WTC11 (cell line): Measurements from ENCODE around the gene FBXL14. TPM values are rescaled to one million over a fixed set of nuclear protein-coding genes. Genes with fewer than 3 reads are reported as not detected.

ENCODE experiments used
- ATAC-seq: fragments of 200-7000 bp; cut with Tn5 transposase; 2 replicates; pipeline ENCODE4 v1.10.0; 2021; ENCODE audit warnings: mild to moderate bottlenecking, moderate library complexity
- CTCF ChIA-PET: fragments of 300-600 bp; sonication (Branson Sonifier 250); formaldehyde crosslinking; loops from one replicate; lab custom pipeline; 2021; ENCODE audit warnings: antibody characterized with exemption; lab: Charles Lee
- POLR2A ChIA-PET: fragments of 350-600 bp; sonication (Branson Sonifier 250); formaldehyde crosslinking; loops from one replicate; lab custom pipeline; 2021; ENCODE audit warnings: antibody characterized with exemption; lab: Charles Lee
- DNase-seq: peaks from one replicate; pipeline ENCODE4 v3.0.0; 2021; ENCODE audit warnings: low spot score
- H3K27ac Mint-ChIP-seq: 2 replicates; pipeline ENCODE4 v1.8.0; 2021; ENCODE audit warnings: mixed read lengths
- H3K27me3 Mint-ChIP-seq: 2 replicates; pipeline ENCODE4 v1.8.0; 2021; ENCODE audit warnings: low read depth, mild to moderate bottlenecking, moderate library complexity, mixed read lengths
- H3K36me3 Mint-ChIP-seq: 2 replicates; pipeline ENCODE4 v1.8.0; 2021; ENCODE audit warnings: mixed read lengths
- H3K4me1 Mint-ChIP-seq: 2 replicates; pipeline ENCODE4 v1.8.0; 2022; ENCODE audit warnings: mixed read lengths
- H3K4me3 Mint-ChIP-seq: 2 replicates; pipeline ENCODE4 v1.8.0; 2021; ENCODE audit warnings: mild to moderate bottlenecking, moderate library complexity, mixed read lengths
- H3K9me3 Mint-ChIP-seq: 2 replicates; pipeline ENCODE4 v1.8.0; 2021; ENCODE audit warnings: mixed read lengths
- AFF4 ChIP-seq: sonication (generic); formaldehyde crosslinking; IDR thresholded peaks from 2 replicates; pipeline ENCODE4 v1.8.1; 2023; ENCODE audit warnings: mild to moderate bottlenecking, missing genetic modification reagents, borderline replicate concordance
- ARID4B ChIP-seq: sonication (generic); formaldehyde crosslinking; IDR thresholded peaks from 2 replicates; pipeline ENCODE4 v1.8.0; 2023; ENCODE audit warnings: missing genetic modification reagents, mild to moderate bottlenecking, borderline replicate concordance
- ATF1 ChIP-seq: sonication (generic); formaldehyde crosslinking; IDR thresholded peaks from 2 replicates; pipeline ENCODE4 v1.8.1; 2023; ENCODE audit warnings: mild to moderate bottlenecking, moderate library complexity, missing genetic modification reagents
- CREM ChIP-seq: sonication (generic); formaldehyde crosslinking; IDR thresholded peaks from 2 replicates; pipeline ENCODE4 v1.8.1; 2022; ENCODE audit warnings: mild to moderate bottlenecking, missing genetic modification reagents, moderate library complexity
- CTCF ChIP-seq: fragments of 200-600 bp; IDR thresholded peaks from 2 replicates; pipeline ENCODE4 v1.8.0; 2022; ENCODE audit warnings: antibody characterized with exemption
- FOXP4 ChIP-seq: sonication (generic); formaldehyde crosslinking; IDR thresholded peaks from 2 replicates; pipeline ENCODE4 v1.8.0; 2022; ENCODE audit warnings: mild to moderate bottlenecking, missing genetic modification reagents
- HMGA2 ChIP-seq: fragments of 250-450 bp; sonication (Bioruptor Pico); IDR thresholded peaks from 2 replicates; pipeline ENCODE4 v1.4.0; 2021; ENCODE audit warnings: mild to moderate bottlenecking, moderate library complexity
- PREB ChIP-seq: sonication (generic); formaldehyde crosslinking; IDR thresholded peaks from 2 replicates; pipeline ENCODE4 v1.8.1; 2022; ENCODE audit warnings: mild to moderate bottlenecking, missing genetic modification reagents, moderate library complexity, borderline replicate concordance
- ZBTB21 ChIP-seq: sonication (generic); formaldehyde crosslinking; IDR thresholded peaks from 2 replicates; pipeline ENCODE4 v1.8.1; 2023; ENCODE audit warnings: mild to moderate bottlenecking, missing genetic modification reagents, borderline replicate concordance
- ZMAT4 ChIP-seq: fragments of 250-450 bp; sonication (Bioruptor Pico); IDR thresholded peaks from 2 replicates; pipeline ENCODE4 v1.9.0; 2021; ENCODE audit warnings: mild to moderate bottlenecking
- ZSCAN18 ChIP-seq: fragments of 250-450 bp; sonication (Bioruptor Pico); IDR thresholded peaks from 2 replicates; pipeline ENCODE4 v2.1.2; 2022; ENCODE audit warnings: mild to moderate bottlenecking, moderate library complexity
- total RNA-seq: library from RNA; stranded (reverse); gene quantifications from 3 replicates; pipeline ENCODE4 v1.2.3, GENCODE V29; 2021

Gene FBXL14
- total RNA-seq, 1 experiment from 2014 or later = 12.0 TPM

- no peak for TF ChIP-seq AFF4
These were observed 62.6 kb downstream of the FBXL14 start (continued) for GRCh38 chr12:1531654-1532374.

GRCh38 chr12:1531153-1531653, 63.2 kb downstream of the FBXL14 start:
- POLR2A ChIA-PET = no interaction called here
- peaks cover 77% of the 10 kb centered on the region for H3K27me3 Mint-ChIP-seq
- H3K4me1 Mint-ChIP-seq = peaks cover 7% of the 10 kb centered on the region
- H3K9me3 Mint-ChIP-seq = no peaks in the 10 kb centered on the region
- peak overlapping the region; percentile 65 for H3K4me3 Mint-ChIP-seq
- TF ChIP-seq CREM (CRISPR knock-in tag) = no peak
- no peak for TF ChIP-seq HMGA2 (CRISPR knock-in tag)
- TF ChIP-seq PREB = no peak
- TF ChIP-seq ZSCAN18 = no peak
- TF ChIP-seq CTCF = no peak
- TF ChIP-seq ZMAT4 (CRISPR knock-in tag) = no peak
- no peak for TF ChIP-seq ZBTB21 (CRISPR knock-in tag)
- no peak for TF ChIP-seq ATF1 (CRISPR knock-in tag)
- TF ChIP-seq ARID4B (CRISPR knock-in tag) = no peak
- TF ChIP-seq FOXP4 (CRISPR knock-in tag) = no peak
- ATAC-seq = peak; percentile 34
- CTCF ChIA-PET = interaction anchor here (1.0 to 1.1 kb wide), 4 partner anchors 26 to 413 kb away, joined by 3 to 4 read pairs (median 4); partner anchors contain the start of gene WNT5B
- no peak overlapping the region for H3K27ac Mint-ChIP-seq
- DNase-seq = no peak
- no peaks in the 10 kb centered on the region for H3K36me3 Mint-ChIP-seq
